VCaP (cell line): Measurements from ENCODE around the gene DEXI.

Experiments
- H3K27ac ChIP-seq: fragments of 450-650 bp; 2 replicates; pipeline ENCODE4 v1.5.1; 2017
- TF ChIP-seq, protein P1 (sequence below): fragments of 450-650 bp; conservative IDR thresholded peaks from 2 replicates; pipeline ENCODE4 v1.5.1; 2017; ENCODE audit warnings: mild to moderate bottlenecking, moderate library complexity

Gene DEXI

DNA sequence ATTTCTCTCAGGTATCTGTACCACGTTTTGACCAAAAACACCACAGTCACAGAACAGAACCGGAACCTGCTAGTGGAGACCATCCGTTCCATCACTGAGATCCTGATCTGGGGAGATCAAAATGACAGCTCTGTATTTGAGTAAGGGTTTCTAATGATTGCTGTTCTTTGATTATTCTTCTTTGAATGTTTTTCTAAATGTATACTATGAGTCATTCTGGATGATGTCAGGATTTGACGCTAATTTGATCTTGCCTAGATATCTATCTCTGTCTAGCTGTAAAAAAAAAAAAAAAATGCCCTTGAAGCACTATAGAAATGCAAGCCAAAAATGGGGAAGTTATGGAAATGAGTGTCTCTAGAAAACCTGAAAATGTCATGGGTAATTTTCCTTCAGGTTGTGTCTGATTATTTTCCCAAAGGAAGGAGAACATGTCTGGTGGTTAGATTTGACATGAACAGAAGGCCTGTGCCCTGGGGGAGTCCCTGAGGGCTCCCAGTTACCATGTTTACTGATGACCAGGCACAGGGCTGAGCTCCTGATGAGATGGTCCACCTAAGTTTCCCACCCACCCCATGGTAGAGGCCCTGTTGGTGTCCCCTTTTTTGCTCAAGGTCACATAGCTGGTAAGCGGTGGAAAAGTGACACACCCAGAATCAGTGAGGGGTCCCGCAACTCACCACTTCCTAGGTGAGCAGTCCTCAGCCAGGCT, 15.7 kb upstream of the DEXI start:
- no peak overlapping the region for H3K27ac ChIP-seq
- TF ChIP-seq, protein P1, sequence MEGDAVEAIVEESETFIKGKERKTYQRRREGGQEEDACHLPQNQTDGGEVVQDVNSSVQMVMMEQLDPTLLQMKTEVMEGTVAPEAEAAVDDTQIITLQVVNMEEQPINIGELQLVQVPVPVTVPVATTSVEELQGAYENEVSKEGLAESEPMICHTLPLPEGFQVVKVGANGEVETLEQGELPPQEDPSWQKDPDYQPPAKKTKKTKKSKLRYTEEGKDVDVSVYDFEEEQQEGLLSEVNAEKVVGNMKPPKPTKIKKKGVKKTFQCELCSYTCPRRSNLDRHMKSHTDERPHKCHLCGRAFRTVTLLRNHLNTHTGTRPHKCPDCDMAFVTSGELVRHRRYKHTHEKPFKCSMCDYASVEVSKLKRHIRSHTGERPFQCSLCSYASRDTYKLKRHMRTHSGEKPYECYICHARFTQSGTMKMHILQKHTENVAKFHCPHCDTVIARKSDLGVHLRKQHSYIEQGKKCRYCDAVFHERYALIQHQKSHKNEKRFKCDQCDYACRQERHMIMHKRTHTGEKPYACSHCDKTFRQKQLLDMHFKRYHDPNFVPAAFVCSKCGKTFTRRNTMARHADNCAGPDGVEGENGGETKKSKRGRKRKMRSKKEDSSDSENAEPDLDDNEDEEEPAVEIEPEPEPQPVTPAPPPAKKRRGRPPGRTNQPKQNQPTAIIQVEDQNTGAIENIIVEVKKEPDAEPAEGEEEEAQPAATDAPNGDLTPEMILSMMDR, result no peak

DNA sequence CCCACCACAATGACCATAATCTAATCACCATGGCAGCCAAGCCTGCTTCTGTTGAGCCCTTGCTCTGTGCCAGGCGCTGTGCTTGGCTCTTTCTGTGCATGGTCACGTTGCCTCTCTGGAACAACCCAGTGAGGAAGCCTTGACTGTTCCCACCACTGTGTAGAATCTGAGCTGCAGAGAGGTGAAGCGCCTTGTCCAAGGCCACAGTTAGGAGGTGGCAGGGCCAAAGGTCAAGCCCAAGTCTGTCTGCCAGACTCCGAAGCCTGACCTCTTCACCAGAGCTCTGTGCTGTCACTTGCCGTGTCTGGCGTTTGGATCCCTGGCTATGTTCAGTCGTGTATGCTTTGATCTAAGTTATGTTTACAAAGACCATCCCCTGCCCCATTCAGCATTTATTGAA, 12.6 kb upstream of the DEXI start:
- TF ChIP-seq, protein P1, result no peak
- no peak overlapping the region for H3K27ac ChIP-seq

DNA sequence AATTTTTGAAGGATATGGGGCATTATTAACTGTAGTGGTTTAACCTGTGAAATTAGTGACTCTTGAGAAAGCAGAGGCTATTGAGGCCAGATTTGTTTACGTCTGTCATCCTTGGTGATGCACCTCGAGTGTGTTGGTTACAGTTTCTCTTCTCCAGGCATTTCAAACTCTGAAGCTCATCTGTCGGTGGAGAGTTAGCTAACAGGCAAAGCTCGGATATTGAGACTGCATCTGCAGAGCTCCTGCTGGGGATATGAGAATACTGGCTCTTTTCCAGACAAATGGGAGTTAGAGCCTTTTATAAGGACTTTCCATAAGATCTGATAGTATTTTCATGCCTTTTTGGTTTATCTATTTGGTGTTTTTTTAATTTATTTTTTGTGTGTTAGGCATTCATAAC, 8.8 kb upstream of the DEXI start:
- TF ChIP-seq, protein P1, result no peak
- H3K27ac ChIP-seq, result no peak overlapping the region

DNA sequence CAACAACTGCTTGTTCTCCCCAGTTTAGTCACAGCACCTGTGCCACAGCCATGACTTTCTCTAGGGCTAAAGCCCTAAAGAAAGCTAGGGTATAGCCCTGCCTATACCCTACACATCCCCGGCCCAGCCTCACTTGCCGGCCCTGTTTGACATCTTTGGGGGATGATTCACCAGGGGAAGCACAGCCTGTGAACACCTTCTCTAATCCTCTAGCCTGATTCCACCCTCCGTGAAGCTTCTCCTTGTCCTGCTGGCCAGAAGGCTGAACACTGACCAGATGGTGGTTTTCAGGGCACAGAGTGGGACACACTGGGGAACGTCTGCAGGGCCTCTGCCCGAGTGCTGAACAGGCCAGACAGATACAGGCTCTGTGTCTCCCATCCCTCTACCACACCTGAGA, 8.1 kb upstream of the DEXI start:
- TF ChIP-seq, protein P1, result no peak
- no peak overlapping the region for H3K27ac ChIP-seq

DNA sequence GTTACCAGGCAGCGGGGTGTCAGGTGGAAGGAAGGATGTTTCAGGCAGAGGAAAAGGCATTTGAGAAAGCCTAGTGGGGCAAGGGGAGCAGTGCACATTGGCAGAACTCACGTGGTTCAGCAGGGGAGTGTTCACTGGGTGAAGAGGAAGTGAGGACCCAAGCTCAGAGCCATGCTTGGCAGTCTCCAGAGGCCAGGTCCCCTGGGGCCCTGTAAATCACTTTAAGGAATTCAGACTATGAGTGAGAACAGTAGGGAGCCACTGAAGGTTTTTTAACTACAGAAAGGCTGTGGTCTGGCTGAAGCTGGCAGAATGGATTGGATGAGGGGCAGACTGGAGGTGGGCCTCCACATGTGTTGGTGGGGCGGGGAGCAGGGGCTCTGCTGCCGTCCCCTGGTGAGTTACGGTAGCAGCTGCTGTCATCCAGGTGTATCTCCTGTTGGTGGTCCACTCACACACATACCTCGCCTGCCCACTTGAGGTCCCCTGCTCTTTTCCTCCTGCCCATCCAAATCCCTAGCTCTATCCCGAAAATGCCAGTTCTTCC, 7.2 kb upstream of the DEXI start:
- no peak overlapping the region for H3K27ac ChIP-seq
- TF ChIP-seq, protein P1, result no peak

DNA sequence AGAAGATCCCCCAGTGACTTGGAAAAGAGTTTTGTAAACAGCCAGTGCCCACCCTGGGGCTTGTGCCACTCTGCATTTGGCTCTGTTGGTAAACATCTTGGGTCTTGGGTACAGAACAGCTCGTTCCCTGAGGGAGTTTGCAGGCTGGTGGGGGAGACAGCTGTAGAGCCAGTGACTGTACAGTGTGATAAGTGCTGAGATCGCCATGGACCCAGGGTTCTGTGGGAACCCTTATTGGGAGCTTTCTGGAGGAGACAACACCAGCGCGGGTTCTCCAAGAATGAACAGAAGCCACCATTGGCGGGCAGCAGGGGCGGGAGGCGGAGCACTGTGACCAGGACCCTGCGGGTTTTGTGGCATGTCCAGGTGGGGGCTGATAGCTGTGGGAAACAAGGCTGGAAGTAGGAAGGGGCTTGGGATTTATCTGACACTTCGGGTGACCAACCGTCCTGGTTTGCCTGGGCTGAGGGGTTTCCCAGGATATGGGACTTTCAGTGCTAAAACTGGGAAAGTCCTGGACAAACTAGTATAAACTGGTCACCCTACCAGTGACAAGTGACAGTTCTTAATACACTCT, 5.0 kb upstream of the DEXI start:
- TF ChIP-seq, protein P1, result no peak

DNA sequence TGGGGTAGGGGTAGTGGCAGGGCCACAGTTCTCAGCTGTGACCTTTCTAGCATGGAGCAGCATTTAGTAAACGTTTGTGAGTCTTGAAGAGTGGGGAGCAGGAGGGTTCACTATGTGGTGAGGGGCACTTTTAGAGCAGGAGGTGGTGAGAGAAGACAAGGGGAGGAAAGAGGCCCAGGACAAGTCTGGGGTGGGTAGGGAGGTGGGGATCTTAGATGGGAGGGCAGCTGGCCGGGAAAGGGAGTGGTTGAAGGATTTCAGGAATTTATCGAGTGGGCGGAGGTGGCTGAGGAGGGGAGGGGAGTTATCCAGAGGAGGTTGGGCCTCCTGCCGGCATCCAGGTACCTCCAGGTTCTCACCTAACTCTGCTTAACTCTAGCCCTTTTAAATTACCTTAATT, 4.0 kb upstream of the DEXI start:
- no peak overlapping the region for H3K27ac ChIP-seq
- TF ChIP-seq, protein P1, result no peak

More for the DNA sequence above, 5.0 kb upstream of the DEXI start:
- H3K27ac ChIP-seq, result no peak overlapping the region
